OCI-LY1 (cell line): ENCODE results near the gene SFMBT2.

Experiments used
- CTCF ChIP-seq: fragments of 200-600 bp; sonication (generic), shearing (Covaris generic); IDR thresholded peaks from 2 replicates; pipeline ENCODE4 v1.5.1; 2017; ENCODE audit warnings: mild to moderate bottlenecking, antibody characterized with exemption, low read length, moderate library complexity, mixed read lengths
- EZH2 ChIP-seq: fragments of 200-600 bp; sonication (generic), shearing (Covaris generic); IDR thresholded peaks from 2 replicates; pipeline ENCODE4 v1.8.0; 2017; ENCODE audit warnings: borderline replicate concordance, mixed run types, mild to moderate bottlenecking, antibody characterized with exemption, low read length, moderate library complexity, mixed read lengths

- TF ChIP-seq EZH2 (no peak), CTCF (no peak)
These were observed 3.9 kb upstream of the SFMBT2 start for GRCh38 chr10:7414766-7415165.
